IMR-90 (cell line): ENCODE data around the gene SOX8. TPM values are rescaled to one million over a fixed set of nuclear protein-coding genes. Genes with fewer than 3 reads are reported as not detected.

Experiments used
- ATAC-seq: fragments of 200-7000 bp; cut with Tn5 transposase; 2 replicates; pipeline ENCODE4 v1.9.1; 2020; ENCODE audit warnings: low read depth, mild to moderate bottlenecking, moderate library complexity
- BruUV-seq: library from RNA; stranded (reverse); fragments of 400-500 nt; replicated peaks from 2 replicates; lab custom pipeline; 2021; lab: Mats Ljungman, UMichigan
- CTCF ChIA-PET: fragments of 300-600 bp; formaldehyde crosslinking; extraction: SDS; loops from one replicate; lab custom pipeline; 2021; ENCODE audit warnings: antibody characterized with exemption; lab: Yijun Ruan, JAX
- POLR2A ChIA-PET: fragments of 300-600 bp; sonication (Branson Sonifier 250); formaldehyde crosslinking; loops from one replicate; lab custom pipeline; 2022; ENCODE audit warnings: antibody characterized with exemption; ENCODE audit not compliant: unreplicated experiment; lab: Charles Lee
- DNase-seq: peaks from one replicate; pipeline ENCODE4 v3.0.0; 2013
- H2AFZ ChIP-seq: replicated peaks from 2 replicates; pipeline ENCODE3; 2013; ENCODE audit warnings: low read length, mild to moderate bottlenecking; ENCODE audit not compliant: poor library complexity
- H2AK5ac ChIP-seq: 2 replicates; pipeline ENCODE4 v1.6.1; 2013; ENCODE audit warnings: low read depth, low read length, inconsistent platforms
- H2AK9ac ChIP-seq: replicated peaks from 2 replicates; pipeline ENCODE3; 2013; ENCODE audit warnings: mild to moderate bottlenecking, low read depth, low read length, moderate library complexity; ENCODE audit not compliant: poor library complexity
- H2BK120ac ChIP-seq: 2 replicates; pipeline ENCODE4 v1.6.1; 2013; ENCODE audit warnings: low read depth, low read length, inconsistent platforms
- H2BK15ac ChIP-seq: 3 replicates; pipeline ENCODE4 v1.6.1; 2013; ENCODE audit warnings: low read depth, low read length, inconsistent platforms
- H2BK20ac ChIP-seq: 2 replicates; pipeline ENCODE4 v1.6.1; 2013; ENCODE audit warnings: low read depth, mild to moderate bottlenecking, inconsistent platforms, low read length, moderate library complexity
- H2BK5ac ChIP-seq: 2 replicates; pipeline ENCODE4 v1.6.1; 2013; ENCODE audit warnings: mild to moderate bottlenecking, low read depth, low read length, inconsistent platforms; ENCODE audit not compliant: poor library complexity, severe bottlenecking
- H3K14ac ChIP-seq: replicated peaks from 2 replicates; pipeline ENCODE4 v1.6.1; 2013; ENCODE audit warnings: low read depth, low read length, inconsistent platforms
- H3K18ac ChIP-seq: 2 replicates; pipeline ENCODE4 v1.6.1; 2013; ENCODE audit warnings: low read depth, low read length, control low read depth
- H3K23ac ChIP-seq: 2 replicates; pipeline ENCODE4 v1.6.1; 2013; ENCODE audit warnings: low read depth, low read length, inconsistent platforms
- H3K27ac ChIP-seq: 2 replicates; pipeline ENCODE4 v1.5.1; 2013; ENCODE audit warnings: mild to moderate bottlenecking, control low read depth, low read length; ENCODE audit not compliant: insufficient read depth
- H3K27me3 ChIP-seq: 2 replicates; pipeline ENCODE4 v1.6.1; 2013; ENCODE audit warnings: low read length; ENCODE audit not compliant: control insufficient read depth, insufficient read depth
- H3K36me3 ChIP-seq: 2 replicates; pipeline ENCODE4 v1.6.1; 2013; ENCODE audit warnings: low read length, mixed read lengths; ENCODE audit not compliant: control insufficient read depth, insufficient read depth
- H3K4ac ChIP-seq: 2 replicates; pipeline ENCODE4 v1.6.1; 2013; ENCODE audit warnings: low read depth, low read length, inconsistent platforms
- H3K4me1 ChIP-seq: 2 replicates; pipeline ENCODE4 v1.6.1; 2013; ENCODE audit warnings: low read length, mixed read lengths; ENCODE audit not compliant: control insufficient read depth, insufficient read depth
- H3K4me2 ChIP-seq: 2 replicates; pipeline ENCODE4 v1.6.1; 2013; ENCODE audit warnings: low read depth, mild to moderate bottlenecking, control low read depth, low read length, moderate library complexity
- H3K4me3 ChIP-seq: 2 replicates; pipeline ENCODE4 v1.5.1; 2013; ENCODE audit warnings: low read depth, mild to moderate bottlenecking, control low read depth, low read length, moderate library complexity; ENCODE audit not compliant: insufficient read depth
- H3K56ac ChIP-seq: 2 replicates; pipeline ENCODE4 v1.6.1; 2013; ENCODE audit warnings: low read length, inconsistent platforms; ENCODE audit not compliant: insufficient read depth; ENCODE audit errors: extremely low read depth
- H3K79me1 ChIP-seq, 2 experiments: 2 replicates each; pipeline ENCODE4 v1.6.1; 2013; ENCODE audit warnings: low read length in 2 of 2, inconsistent platforms in 1 of 2, low read depth in 1 of 2
- H3K9ac ChIP-seq: 2 replicates; pipeline ENCODE4 v1.6.1; 2013; ENCODE audit warnings: low read depth, low read length, control low read depth
- H3K9me1 ChIP-seq: 2 replicates; pipeline ENCODE4 v1.6.1; 2013; ENCODE audit warnings: low read length, inconsistent platforms; ENCODE audit not compliant: insufficient read depth
- H3K9me3 ChIP-seq: 2 replicates; pipeline ENCODE4 v1.6.1; 2013; ENCODE audit warnings: low read length; ENCODE audit not compliant: control insufficient read depth, insufficient read depth
- H4K20me1 ChIP-seq: 2 replicates; pipeline ENCODE4 v1.6.1; 2013; ENCODE audit warnings: low read length, inconsistent platforms; ENCODE audit not compliant: insufficient read depth
- H4K5ac ChIP-seq: 2 replicates; pipeline ENCODE4 v1.6.1; 2013; ENCODE audit warnings: mild to moderate bottlenecking, low read depth, low read length, control low read depth
- H4K8ac ChIP-seq, 2 experiments: 2 replicates each; pipeline ENCODE4 v1.6.1; 2013; ENCODE audit warnings: low read depth in 2 of 2, low read length in 2 of 2, control low read depth in 1 of 2, inconsistent platforms in 1 of 2
- H4K91ac ChIP-seq: 2 replicates; pipeline ENCODE4 v1.6.1; 2013; ENCODE audit warnings: low read depth, low read length, inconsistent platforms; ENCODE audit not compliant: insufficient read depth
- MXI1 ChIP-seq: IDR thresholded peaks from 2 replicates; pipeline ENCODE4 v1.6.1; 2012; ENCODE audit warnings: low read depth, mild to moderate bottlenecking, low read length, moderate library complexity, borderline replicate concordance
- WGBS, 2 experiments: methylation state at CpG; one replicate each; pipeline versions ENCODE4 v1.1.5 to v1.1.7; 2013; ENCODE audit warnings: missing lambda C conversion rate in 2 of 2; ENCODE audit not compliant: insufficient read length in 1 of 2; ENCODE audit errors: extremely low coverage in 2 of 2; 5-methylcytosine and 5-hydroxymethylcytosine counted together
- dilution Hi-C: fragments of 300-500 bp; cut with HindIII; formaldehyde crosslinking; loops from one replicate; pipeline ENCODE4 v1.14.3; 2018; ENCODE audit warnings: low sequenced_read_pairs; ENCODE audit not compliant: unreplicated experiment
- in situ Hi-C: fragments of 300-500 bp; cut with MboI; formaldehyde crosslinking; loops from 3 replicates; pipeline ENCODE4 v1.14.3; 2019; ENCODE audit warnings: low sequenced_read_pairs, inconsistent platforms, mixed read lengths
- intact Hi-C: fragments of 100-400 bp; cut with micrococcal nuclease; formaldehyde crosslinking; loops from 2 replicates; pipeline ENCODE4 v1.10.0; 2022
- polyA plus RNA-seq, 3 experiments: library from polyadenylated mRNA; depleted of rRNA; stranded (reverse); fragments of >200 nt; gene quantifications; 2 replicates each; pipeline ENCODE4 v1.2.3, GENCODE V29; 2012; ENCODE audit warnings: low replicate concordance in 1 of 3
- total RNA-seq: library from RNA; depleted of rRNA; stranded (reverse); fragments of >200 nt; gene quantifications from 2 replicates; pipeline ENCODE4 v1.2.3, GENCODE V29; 2012

The SOX8 gene
- total and polyA plus RNA-seq, 2 of the 4 experiments (the other 2 are of a cell fraction) = under 0.01 to 0.26 TPM

GRCh38 chr16:939311-939710, 42.3 kb upstream of the SOX8 start:
- no peaks in the 10 kb centered on the region for H3K9me1 ChIP-seq
- no peak overlapping the region for H2BK20ac ChIP-seq
- BruUV-seq = no TSS peak
- H3K56ac ChIP-seq = no peak overlapping the region
- H4K5ac ChIP-seq = no peak overlapping the region
- ChIA-PET CTCF (no interaction called here), POLR2A (no interaction called here)
- H2BK15ac ChIP-seq = no peak overlapping the region
- peaks cover 7% of the 10 kb centered on the region for H3K9me3 ChIP-seq
- no peak overlapping the region for H3K14ac ChIP-seq
- no peak overlapping the region for H3K4me3 ChIP-seq
- H3K4ac ChIP-seq = no peak overlapping the region
- H3K18ac ChIP-seq = no peak overlapping the region
- no peaks in the 10 kb centered on the region for H3K79me1 ChIP-seq
- no peak overlapping the region for H2AFZ ChIP-seq
- H2AK9ac ChIP-seq = no peak overlapping the region
- no peak overlapping the region for H2BK120ac ChIP-seq
- no peak overlapping the region for H2AK5ac ChIP-seq
- dilution Hi-C loops (no loop called here), in situ Hi-C loops (no loop called here), intact Hi-C loops (no loop called here)
- no peaks in the 10 kb centered on the region for H3K27me3 ChIP-seq
- ATAC-seq = no peak
- WGBS, 2 experiments = 100% methylated on average over 2 of the region's 27 CpGs; no CpG with 5 or more reads in 1 of the 2 experiments
- H4K8ac ChIP-seq = no peak overlapping the region
- no peak for TF ChIP-seq MXI1
- H4K20me1 ChIP-seq = no peaks in the 10 kb centered on the region
- H3K27ac ChIP-seq = no peak overlapping the region
- H3K4me1 ChIP-seq = no peaks in the 10 kb centered on the region
- H2BK5ac ChIP-seq = no peak overlapping the region
- no peaks in the 10 kb centered on the region; the same call in 1 of the 2 replicates for H3K36me3 ChIP-seq
- DNase-seq = no peak
- H3K4me2 ChIP-seq = no peak overlapping the region
- no peak overlapping the region for H3K23ac ChIP-seq
- H3K9ac ChIP-seq = no peak overlapping the region
- no peak overlapping the region for H4K91ac ChIP-seq
